Fibroblast of the aortic adventitia (primary cell): ENCODE data around the gene LHCGR. TPM values are rescaled to one million over a fixed set of nuclear protein-coding genes. Genes with fewer than 3 reads are reported as not detected.

ENCODE experiments used
- DNase-seq: peaks from one replicate; pipeline ENCODE4 v3.0.0-alpha.2; 2010; ENCODE audit warnings: low read depth
- H3K4me3 ChIP-seq: 2 replicates; pipeline ENCODE4 v1.5.1; 2011; ENCODE audit warnings: low read depth, mild to moderate bottlenecking, control low read depth, low read length, moderate library complexity
- CTCF ChIP-seq: IDR thresholded peaks from 2 replicates; pipeline ENCODE4 v1.5.1; 2011; ENCODE audit warnings: mild to moderate bottlenecking, low read length, control low read depth, inconsistent platforms; ENCODE audit not compliant: insufficient read depth
- total RNA-seq: library from RNA; depleted of rRNA; stranded (reverse); fragments of >200 nt; gene quantifications from 2 replicates; pipeline ENCODE4 v1.2.3, GENCODE V29; 2012; ENCODE audit warnings: low replicate concordance

LHCGR gene
- total RNA-seq, 1 donor, result not detected

- TF ChIP-seq CTCF, result no peak
- DNase-seq, result no peak
- no peak overlapping the region for H3K4me3 ChIP-seq
Measured at GRCh38 chr2:48781366-48781765, 25.8 kb upstream of the LHCGR start.

GRCh38 chr2:48779019-48779716 lies 23.6 kb upstream of the LHCGR start:
- no peak for DNase-seq
- TF ChIP-seq CTCF, result no peak
- no peak overlapping the region for H3K4me3 ChIP-seq

GRCh38 chr2:48774251-48774650 lies 18.7 kb upstream of the LHCGR start:
- TF ChIP-seq CTCF, result no peak
- H3K4me3 ChIP-seq, result no peak overlapping the region
- DNase-seq, result no peak

GRCh38 chr2:48771241-48772014 lies 15.9 kb upstream of the LHCGR start:
- H3K4me3 ChIP-seq, result no peak overlapping the region
- no peak for DNase-seq
- no peak for TF ChIP-seq CTCF

- TF ChIP-seq CTCF, result no peak
- no peak for DNase-seq
- H3K4me3 ChIP-seq, result no peak overlapping the region
Measured at GRCh38 chr2:48770181-48770580, 14.7 kb upstream of the LHCGR start.

GRCh38 chr2:48768669-48769068 lies 13.1 kb upstream of the LHCGR start:
- TF ChIP-seq CTCF, result no peak
- no peak overlapping the region for H3K4me3 ChIP-seq
- no peak for DNase-seq
